Erythroblast (primary cell): ENCODE data around the gene TFE3.

Experiments used
- GATA1 ChIP-seq: IDR thresholded peaks from 2 replicates; pipeline ENCODE4 v1.6.1; 2011; ENCODE audit warnings: low read depth, mild to moderate bottlenecking, control low read depth, low read length, moderate library complexity
- POLR2A ChIP-seq: IDR thresholded peaks from 2 replicates; pipeline ENCODE4 v1.6.1; 2011; ENCODE audit warnings: mild to moderate bottlenecking, low read length

DNA sequence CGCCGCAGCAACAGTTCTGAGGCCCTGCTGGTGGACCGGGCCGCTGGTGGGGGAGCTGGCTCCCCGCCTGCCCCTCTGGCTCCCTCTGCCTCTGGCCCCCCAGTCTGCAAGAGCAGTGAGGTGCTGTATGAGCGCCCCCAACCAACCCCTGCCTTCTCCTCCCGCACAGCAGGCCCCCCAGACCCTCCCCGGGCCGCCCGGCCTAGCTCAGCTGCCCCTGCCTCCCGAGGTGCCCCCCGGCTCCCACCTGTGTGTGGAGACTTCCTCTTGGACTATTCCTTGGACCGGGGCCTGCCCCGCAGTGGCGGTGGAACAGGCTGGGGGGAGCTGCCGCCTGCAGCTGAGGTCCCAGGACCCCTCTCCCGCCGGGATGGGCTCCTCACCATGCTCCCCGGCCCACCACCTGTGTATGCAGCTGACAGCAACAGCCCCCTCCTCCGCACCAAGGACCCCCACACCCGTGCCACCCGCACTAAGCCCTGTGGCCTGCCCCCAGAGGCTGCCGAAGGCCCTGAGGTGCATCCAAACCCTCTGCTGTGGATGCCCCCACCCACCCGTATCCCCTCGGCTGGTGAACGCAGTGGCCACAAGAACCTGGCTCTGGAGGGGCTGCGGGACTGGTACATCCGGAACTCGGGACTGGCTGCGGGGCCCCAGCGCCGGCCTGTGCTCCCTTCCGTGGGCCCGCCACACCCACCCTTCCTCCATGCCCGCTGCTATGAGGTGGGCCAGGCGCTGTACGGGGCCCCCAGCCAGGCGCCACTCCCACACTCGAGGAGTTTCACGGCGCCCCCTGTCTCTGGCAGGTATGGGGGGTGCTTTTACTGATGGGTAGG, 24.3 kb upstream of the TFE3 start:
- no peak for TF ChIP-seq POLR2A
- TF ChIP-seq GATA1, result no peak
